ENCODE results near the gene C7orf25.

- TF ChIP-seq CTCF (IDR thresholded peaks at IDR 0.05): no peak
- TF ChIP-seq POLR2AphosphoS5 (IDR thresholded peaks at IDR 0.05; ENCODE audit: low read depth, low read length): no peak
Observed at GRCh38 chr7:42907316-42907715, 4.6 kb downstream of the C7orf25 start.
